22Rv1 (cell line): Measurements from ENCODE around the gene TENM4.

ENCODE experiments used
- ZFX ChIP-seq: fragments of 450-650 bp; IDR thresholded peaks from 2 replicates; pipeline ENCODE4 v1.6.1; 2017; ENCODE audit warnings: antibody characterized with exemption, borderline replicate concordance
- TF ChIP-seq, protein P1 (sequence below): fragments of 450-650 bp; IDR thresholded peaks from 2 replicates; pipeline ENCODE4 v1.5.1; 2017; ENCODE audit warnings: mild to moderate bottlenecking

- TF ChIP-seq, protein P1, sequence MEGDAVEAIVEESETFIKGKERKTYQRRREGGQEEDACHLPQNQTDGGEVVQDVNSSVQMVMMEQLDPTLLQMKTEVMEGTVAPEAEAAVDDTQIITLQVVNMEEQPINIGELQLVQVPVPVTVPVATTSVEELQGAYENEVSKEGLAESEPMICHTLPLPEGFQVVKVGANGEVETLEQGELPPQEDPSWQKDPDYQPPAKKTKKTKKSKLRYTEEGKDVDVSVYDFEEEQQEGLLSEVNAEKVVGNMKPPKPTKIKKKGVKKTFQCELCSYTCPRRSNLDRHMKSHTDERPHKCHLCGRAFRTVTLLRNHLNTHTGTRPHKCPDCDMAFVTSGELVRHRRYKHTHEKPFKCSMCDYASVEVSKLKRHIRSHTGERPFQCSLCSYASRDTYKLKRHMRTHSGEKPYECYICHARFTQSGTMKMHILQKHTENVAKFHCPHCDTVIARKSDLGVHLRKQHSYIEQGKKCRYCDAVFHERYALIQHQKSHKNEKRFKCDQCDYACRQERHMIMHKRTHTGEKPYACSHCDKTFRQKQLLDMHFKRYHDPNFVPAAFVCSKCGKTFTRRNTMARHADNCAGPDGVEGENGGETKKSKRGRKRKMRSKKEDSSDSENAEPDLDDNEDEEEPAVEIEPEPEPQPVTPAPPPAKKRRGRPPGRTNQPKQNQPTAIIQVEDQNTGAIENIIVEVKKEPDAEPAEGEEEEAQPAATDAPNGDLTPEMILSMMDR, result no peak
- TF ChIP-seq ZFX, result no peak
Measured at GRCh38 chr11:79390477-79390876, 50.4 kb downstream of the TENM4 start.
